HG03558 (cell line): ENCODE measurements around the gene RGS3.

Experiments used
- ATAC-seq: cut with Tn5 transposase; IDR thresholded peaks from one replicate; pipeline ENCODE4 v1.9.1; 2021; ENCODE audit warnings: moderate number of reproducible peaks; ENCODE audit not compliant: unreplicated experiment; ENCODE audit errors: extremely low read depth

The RGS3 gene

DNA sequence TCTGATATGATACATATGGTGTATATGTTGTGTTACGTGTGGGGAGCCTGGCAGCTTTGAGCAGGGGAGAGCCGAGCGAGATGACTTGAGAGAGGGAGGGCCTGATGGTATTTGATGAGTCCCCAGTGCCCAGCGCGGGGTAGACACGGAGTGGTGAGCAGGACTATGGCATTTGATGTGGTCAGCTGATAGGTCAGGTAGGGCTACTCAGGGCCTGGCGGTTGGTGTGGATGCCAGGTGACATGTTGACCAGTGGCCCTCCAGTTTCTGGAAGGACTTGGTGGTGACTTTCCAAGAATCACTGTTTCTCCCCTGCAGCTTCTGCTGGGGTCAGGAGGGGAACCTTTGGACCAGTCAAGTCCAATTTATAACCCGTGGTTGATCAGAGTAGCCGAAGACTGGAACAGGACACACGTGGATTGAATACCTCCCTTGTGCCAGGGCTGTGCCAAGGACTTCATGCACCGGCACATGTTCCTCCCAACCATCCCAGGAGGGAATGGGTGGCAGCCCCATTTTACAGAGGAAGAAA is 148.8 kb downstream of the RGS3 start:
- no peak for ATAC-seq

GRCh38 chr9:113612828-113613227 is 149.3 kb downstream of the RGS3 start:
- ATAC-seq: no peak

DNA sequence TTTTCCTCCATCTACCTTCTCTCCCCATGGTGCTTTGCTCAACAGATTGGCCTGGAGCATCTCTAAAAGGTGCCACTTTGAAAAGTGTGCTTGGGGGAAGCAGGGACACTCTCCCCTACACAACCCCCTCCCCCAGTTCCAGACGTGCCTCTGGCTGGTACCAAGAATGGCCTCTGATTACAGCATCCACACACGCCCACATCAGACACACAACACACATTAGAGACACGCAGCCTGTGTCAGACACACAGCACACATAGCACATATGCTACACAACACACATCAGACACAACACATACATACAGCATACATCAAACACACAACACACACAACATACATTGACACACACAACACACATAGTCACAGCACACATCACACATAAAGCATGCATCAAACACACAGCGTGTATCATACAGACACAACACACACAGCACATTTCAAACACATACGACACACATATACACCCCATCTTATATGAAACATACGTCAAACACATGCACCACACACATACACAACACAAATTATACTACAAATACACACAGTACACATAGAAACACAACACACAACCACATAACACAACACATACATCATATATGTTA is 150.4 kb downstream of the RGS3 start:
- ATAC-seq: no peak

GRCh38 chr9:113614843-113615648 is 151.5 kb downstream of the RGS3 start:
- ATAC-seq: no peak

GRCh38 chr9:113616116-113616515 is 152.6 kb downstream of the RGS3 start:
- no peak for ATAC-seq

DNA sequence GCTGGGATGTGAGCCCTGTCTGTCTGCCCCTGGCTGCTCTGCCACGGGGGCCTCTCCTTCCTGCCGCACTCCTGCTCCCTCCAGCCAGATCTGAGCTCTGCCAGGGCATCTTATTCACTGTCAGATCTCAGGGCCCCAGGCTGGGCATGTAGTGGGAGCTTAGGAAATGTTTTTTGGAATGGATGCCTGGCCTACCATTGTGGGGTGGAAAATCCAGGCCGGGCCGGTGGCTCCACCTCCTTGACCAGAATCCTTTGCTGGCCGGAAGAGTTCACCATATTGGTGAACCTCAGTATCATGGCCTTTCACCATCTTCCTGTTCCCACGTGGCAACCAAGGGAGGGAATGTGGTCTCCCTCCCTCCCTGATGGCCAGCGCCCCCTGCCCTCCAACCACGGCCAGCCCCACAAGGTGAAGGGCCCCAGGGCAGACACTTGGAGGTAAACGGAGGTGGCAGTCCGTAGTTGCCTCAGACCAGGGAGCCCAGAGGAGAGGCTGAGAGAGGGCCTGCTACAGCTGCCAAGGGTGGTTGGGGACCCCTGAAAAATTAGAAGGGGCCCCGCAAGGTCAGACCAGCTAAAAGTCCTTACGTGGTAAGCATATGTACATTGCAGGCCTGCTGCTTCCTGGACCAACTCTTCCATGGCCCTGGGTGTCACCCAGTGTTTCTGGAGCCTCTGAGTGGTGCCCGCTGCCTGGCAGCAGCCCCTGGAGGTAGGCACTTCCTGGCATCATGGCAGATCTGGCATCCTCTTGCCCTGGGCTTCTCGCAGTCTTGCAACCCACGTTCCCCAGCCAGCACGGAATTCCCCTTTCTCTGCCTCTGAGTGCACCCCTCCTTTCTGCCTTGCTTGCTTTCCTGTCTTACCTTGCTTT is 153.3 kb downstream of the RGS3 start:
- ATAC-seq: no peak

DNA sequence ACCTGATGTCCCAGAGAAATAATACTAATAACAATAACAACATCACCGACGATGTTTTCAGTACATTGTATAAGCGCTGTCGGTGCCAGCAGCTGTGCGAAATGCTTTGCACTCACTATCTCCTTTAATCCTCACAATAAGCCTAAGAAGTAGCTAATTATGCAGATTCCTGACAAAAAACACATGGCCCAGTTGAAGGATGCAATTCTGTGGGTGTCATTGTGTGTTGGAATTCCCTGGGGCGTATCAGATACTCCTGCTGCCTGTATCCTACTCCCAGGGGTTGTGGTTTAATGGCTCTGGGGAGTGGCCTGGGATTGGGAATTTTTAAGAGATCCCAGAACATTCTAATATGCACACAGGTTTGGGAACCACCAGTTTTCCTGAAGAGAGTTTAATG is 154.0 kb downstream of the RGS3 start:
- ATAC-seq: no peak

GRCh38 chr9:113618836-113619490 is 155.4 kb downstream of the RGS3 start:
- no peak for ATAC-seq

DNA sequence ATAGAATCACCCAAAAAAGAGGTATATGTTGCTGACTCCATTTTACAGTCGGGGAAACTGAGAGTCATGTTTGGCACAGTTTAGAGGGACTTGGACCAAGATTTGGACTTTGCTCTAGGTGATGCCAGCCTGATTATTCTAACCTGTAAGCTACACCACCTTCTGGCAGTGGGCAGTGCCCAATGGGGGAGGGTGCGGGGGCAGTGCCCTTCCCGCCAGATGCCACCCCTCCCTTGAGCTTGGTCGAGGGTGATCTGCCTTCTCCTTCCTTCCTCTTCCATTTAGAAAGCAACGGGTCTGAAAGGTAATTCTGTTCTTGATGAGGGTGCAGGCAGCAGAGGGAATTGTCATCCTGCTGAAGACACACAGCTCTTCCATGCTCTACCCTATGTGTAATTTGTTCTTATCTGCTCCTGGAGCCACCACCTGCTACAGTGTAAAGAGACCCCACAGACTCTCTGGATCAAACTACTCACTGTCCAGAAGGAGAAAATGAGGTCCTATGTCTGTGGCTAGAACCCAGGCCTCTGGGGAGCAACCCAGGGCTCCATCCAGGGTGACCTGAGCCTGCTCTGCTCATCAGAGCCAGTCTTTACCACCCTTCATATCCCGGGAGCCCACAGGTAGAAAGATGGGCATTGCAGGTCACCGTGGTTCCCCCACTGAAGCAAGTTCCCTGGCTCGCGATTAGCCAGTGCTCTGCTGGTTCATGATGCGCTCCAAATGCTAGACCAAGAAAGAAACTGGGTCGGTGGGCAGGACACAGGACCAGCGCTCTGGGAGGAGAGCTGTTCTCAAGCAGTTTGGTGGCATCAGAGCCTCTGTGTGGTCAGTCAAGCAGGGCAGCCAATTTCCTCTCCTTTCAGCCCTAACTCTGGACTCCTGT is 156.2 kb downstream of the RGS3 start:
- ATAC-seq: no peak

DNA sequence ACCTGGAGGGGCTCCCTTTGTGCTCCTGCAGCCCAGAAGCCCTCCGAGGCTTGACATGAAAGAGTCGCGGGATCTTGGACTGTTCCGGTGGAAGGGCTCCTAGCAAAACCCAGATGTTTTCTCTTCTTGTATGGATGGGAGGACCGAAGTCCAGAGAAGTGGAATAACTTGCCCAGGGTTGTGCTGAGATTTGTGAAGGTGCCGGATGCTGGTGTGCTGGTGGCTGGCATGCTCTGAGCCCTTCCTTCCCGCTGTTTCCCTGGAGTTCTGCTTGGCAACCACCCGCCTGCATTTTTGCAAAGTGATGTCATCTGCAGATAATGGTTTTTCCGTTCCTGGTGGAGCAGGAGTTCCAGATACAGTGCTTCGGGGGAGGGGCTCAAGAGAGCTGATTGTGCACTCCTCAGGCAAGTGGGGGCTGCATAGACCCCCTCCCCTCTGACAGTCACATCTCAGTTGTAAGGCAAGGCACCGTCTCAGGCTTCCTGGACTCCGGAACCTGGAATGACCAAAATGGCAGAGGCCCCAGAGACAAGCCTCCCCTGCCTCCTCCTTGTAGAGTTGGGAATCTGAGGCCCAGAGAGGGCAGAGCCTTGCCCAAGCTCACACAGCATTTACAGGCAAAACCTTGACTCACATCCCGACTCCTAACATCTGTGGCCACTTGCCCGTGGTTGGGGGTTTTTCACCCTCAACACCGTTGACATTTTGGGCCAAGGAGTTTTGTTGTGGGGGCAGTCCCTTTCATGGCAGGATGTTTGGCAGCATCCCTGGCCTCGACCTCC is 157.0 kb downstream of the RGS3 start:
- no peak for ATAC-seq

DNA sequence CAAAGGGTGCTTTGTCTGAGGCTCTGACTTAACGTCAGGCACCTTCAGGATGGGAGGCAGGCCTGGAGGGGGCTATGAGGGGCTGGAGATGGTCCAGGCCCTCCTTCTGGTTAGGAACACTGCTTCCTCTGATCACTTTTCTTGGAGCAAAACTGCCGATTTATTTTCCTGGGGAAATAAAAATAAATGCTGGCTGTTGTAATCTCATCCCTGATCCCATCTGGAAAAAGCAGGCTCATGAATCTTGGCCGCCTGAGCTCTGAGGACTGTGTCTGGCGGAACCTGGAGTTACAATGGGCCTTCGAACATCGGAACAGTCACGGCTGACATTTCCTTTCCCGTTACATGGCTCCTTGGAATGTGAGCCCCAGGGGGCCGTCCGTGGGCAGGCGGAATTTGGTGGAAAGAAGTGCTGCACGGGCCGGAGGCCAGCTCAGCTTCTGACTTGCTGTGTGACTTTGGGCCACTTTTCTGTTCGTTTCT is 157.8 kb downstream of the RGS3 start:
- no peak for ATAC-seq

DNA sequence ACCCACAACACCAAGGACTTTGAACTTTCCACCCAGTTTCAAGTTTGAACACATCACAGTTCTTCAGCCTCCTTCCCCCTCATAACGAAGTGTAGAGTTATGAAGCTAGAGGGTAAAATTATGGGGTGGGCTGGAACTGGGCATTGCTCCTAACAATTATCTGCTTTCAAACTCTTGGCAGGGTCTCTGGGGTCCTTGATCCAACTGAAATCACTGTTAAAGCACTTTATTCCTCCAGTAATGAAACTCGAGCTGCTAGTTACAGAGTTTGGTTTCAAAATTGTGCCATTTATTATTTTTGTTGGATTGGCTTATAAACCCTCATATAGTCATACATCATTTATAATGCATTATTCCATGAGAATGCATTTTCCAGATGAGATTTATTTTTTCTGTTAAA is 158.5 kb downstream of the RGS3 start:
- no peak for ATAC-seq

DNA sequence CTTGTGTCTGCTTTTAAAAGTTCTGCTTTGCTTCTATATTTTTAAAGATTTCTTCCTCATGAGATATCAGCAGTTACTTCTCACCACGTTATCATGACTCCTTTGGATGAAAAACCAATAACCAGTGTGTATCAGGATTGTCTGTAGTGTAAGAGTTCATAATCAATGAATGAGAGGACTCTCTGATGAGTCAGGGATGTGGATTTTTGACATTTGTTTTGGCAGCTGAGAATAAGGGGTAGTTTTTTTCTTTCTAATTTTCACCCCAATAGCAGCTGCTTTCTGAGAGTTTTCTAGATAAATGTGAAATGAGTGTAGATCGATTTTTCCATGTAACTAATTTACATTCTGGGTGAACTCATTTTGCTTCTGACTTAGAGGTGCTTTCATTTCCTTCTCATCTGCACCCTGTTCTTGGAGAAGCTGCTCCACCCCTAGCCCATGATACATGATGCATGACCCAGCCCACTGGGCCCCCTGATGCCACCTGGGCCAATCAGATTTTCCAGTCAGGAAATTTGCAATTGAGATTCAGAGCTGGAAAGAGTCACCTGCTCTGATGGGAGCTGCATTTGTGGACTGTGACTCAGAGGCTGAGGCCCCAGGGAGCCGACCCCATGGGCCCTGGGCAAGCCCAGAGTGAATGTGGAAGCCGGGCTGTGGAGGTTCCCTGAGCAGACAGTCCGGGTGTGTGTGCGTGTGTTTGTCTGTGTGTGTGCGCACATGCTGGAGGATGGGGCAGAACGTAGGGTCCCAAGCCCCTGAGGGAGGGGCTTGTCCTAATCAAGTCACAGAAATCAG is 159.3 kb downstream of the RGS3 start:
- ATAC-seq: peak; percentile 77

GRCh38 chr9:113623851-113624485 is 160.4 kb downstream of the RGS3 start:
- no peak for ATAC-seq

- ATAC-seq: no peak
Observed at GRCh38 chr9:113624721-113625120, 161.2 kb downstream of the RGS3 start.

- ATAC-seq: no peak
Observed at GRCh38 chr9:113625486-113625885, 162.0 kb downstream of the RGS3 start.
